GM21390 (cell line): ENCODE measurements around the gene KRTAP6-1.

Source experiments
- ATAC-seq: cut with Tn5 transposase; IDR thresholded peaks from one replicate; pipeline ENCODE4 v1.9.1; 2021; ENCODE audit not compliant: unreplicated experiment

The KRTAP6-1 gene

DNA sequence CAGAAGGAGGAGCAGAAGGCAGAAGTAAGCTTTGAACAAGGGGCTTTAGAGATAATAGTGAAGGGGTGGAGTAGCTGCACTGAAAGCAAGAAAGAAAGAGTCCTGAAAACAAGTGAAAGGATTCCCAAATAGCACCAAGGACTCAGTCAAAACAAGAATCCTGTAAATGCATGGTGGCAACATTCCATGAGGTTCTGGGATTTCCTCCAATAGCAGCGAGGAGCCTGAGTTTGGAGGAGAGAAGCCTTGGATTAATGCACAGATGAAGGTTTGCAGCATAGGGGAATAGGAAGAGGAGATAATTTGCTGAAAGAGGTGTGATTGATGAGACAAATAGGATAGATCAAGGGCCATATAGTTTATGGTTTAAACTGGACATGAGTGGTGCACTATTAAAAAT, 34.4 kb downstream of the KRTAP6-1 start:
- ATAC-seq: no peak

- no peak for ATAC-seq
These were observed 36.0 kb downstream of the KRTAP6-1 start for GRCh38 chr21:30577766-30578165.

DNA sequence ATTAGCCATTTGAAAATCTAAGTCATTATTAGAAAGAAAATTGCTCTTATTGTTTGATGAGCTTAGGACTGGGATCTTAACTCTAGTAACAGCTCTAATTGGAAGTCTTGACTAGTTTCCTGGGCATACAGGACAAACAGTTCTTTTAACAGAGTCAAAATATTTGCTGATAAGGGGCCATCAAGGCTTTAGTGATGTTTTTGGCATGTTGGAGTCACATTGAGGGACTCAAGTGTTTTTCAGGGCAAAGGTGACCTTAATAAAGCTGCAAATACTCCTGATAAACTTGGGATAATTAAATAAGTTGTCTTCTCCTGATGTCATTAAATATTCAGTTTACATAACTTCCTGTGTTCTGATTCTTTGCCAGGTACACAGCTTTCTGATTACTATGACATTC, 46.1 kb downstream of the KRTAP6-1 start:
- ATAC-seq: no peak

GRCh38 chr21:30563630-30564029, 50.1 kb downstream of the KRTAP6-1 start:
- ATAC-seq: no peak
